IMR-90 (cell line): ENCODE results near the gene SNAP23. TPM values are rescaled to one million over a fixed set of nuclear protein-coding genes. Genes with fewer than 3 reads are reported as not detected.

Experiments used
- ATAC-seq: fragments of 200-7000 bp; cut with Tn5 transposase; 2 replicates; pipeline ENCODE4 v1.9.1; 2020; ENCODE audit warnings: low read depth, mild to moderate bottlenecking, moderate library complexity
- BruUV-seq: library from RNA; stranded (reverse); fragments of 400-500 nt; replicated peaks from 2 replicates; lab custom pipeline; 2021; lab: Mats Ljungman, UMichigan
- CTCF ChIA-PET: fragments of 300-600 bp; formaldehyde crosslinking; extraction: SDS; loops from one replicate; lab custom pipeline; 2021; ENCODE audit warnings: antibody characterized with exemption; lab: Yijun Ruan, JAX
- POLR2A ChIA-PET: fragments of 300-600 bp; sonication (Branson Sonifier 250); formaldehyde crosslinking; loops from one replicate; lab custom pipeline; 2022; ENCODE audit warnings: antibody characterized with exemption; ENCODE audit not compliant: unreplicated experiment; lab: Charles Lee
- DNase-seq: peaks from one replicate; pipeline ENCODE4 v3.0.0; 2013
- H2AFZ ChIP-seq: replicated peaks from 2 replicates; pipeline ENCODE3; 2013; ENCODE audit warnings: low read length, mild to moderate bottlenecking; ENCODE audit not compliant: poor library complexity
- H2AK5ac ChIP-seq: 2 replicates; pipeline ENCODE4 v1.6.1; 2013; ENCODE audit warnings: low read depth, low read length, inconsistent platforms
- H2AK9ac ChIP-seq: replicated peaks from 2 replicates; pipeline ENCODE3; 2013; ENCODE audit warnings: mild to moderate bottlenecking, low read depth, low read length, moderate library complexity; ENCODE audit not compliant: poor library complexity
- H2BK120ac ChIP-seq: 2 replicates; pipeline ENCODE4 v1.6.1; 2013; ENCODE audit warnings: low read depth, low read length, inconsistent platforms
- H2BK15ac ChIP-seq: 3 replicates; pipeline ENCODE4 v1.6.1; 2013; ENCODE audit warnings: low read depth, low read length, inconsistent platforms
- H2BK20ac ChIP-seq: 2 replicates; pipeline ENCODE4 v1.6.1; 2013; ENCODE audit warnings: low read depth, mild to moderate bottlenecking, inconsistent platforms, low read length, moderate library complexity
- H2BK5ac ChIP-seq: 2 replicates; pipeline ENCODE4 v1.6.1; 2013; ENCODE audit warnings: mild to moderate bottlenecking, low read depth, low read length, inconsistent platforms; ENCODE audit not compliant: poor library complexity, severe bottlenecking
- H3K14ac ChIP-seq: replicated peaks from 2 replicates; pipeline ENCODE4 v1.6.1; 2013; ENCODE audit warnings: low read depth, low read length, inconsistent platforms
- H3K18ac ChIP-seq: 2 replicates; pipeline ENCODE4 v1.6.1; 2013; ENCODE audit warnings: low read depth, low read length, control low read depth
- H3K23ac ChIP-seq: 2 replicates; pipeline ENCODE4 v1.6.1; 2013; ENCODE audit warnings: low read depth, low read length, inconsistent platforms
- H3K27ac ChIP-seq: 2 replicates; pipeline ENCODE4 v1.5.1; 2013; ENCODE audit warnings: mild to moderate bottlenecking, control low read depth, low read length; ENCODE audit not compliant: insufficient read depth
- H3K27me3 ChIP-seq: 2 replicates; pipeline ENCODE4 v1.6.1; 2013; ENCODE audit warnings: low read length; ENCODE audit not compliant: control insufficient read depth, insufficient read depth
- H3K36me3 ChIP-seq: 2 replicates; pipeline ENCODE4 v1.6.1; 2013; ENCODE audit warnings: low read length, mixed read lengths; ENCODE audit not compliant: control insufficient read depth, insufficient read depth
- H3K4ac ChIP-seq: 2 replicates; pipeline ENCODE4 v1.6.1; 2013; ENCODE audit warnings: low read depth, low read length, inconsistent platforms
- H3K4me1 ChIP-seq: 2 replicates; pipeline ENCODE4 v1.6.1; 2013; ENCODE audit warnings: low read length, mixed read lengths; ENCODE audit not compliant: control insufficient read depth, insufficient read depth
- H3K4me2 ChIP-seq: 2 replicates; pipeline ENCODE4 v1.6.1; 2013; ENCODE audit warnings: low read depth, mild to moderate bottlenecking, control low read depth, low read length, moderate library complexity
- H3K4me3 ChIP-seq: 2 replicates; pipeline ENCODE4 v1.5.1; 2013; ENCODE audit warnings: low read depth, mild to moderate bottlenecking, control low read depth, low read length, moderate library complexity; ENCODE audit not compliant: insufficient read depth
- H3K56ac ChIP-seq: 2 replicates; pipeline ENCODE4 v1.6.1; 2013; ENCODE audit warnings: low read length, inconsistent platforms; ENCODE audit not compliant: insufficient read depth; ENCODE audit errors: extremely low read depth
- H3K79me1 ChIP-seq, 2 experiments: 2 replicates each; pipeline ENCODE4 v1.6.1; 2013; ENCODE audit warnings: low read length in 2 of 2, inconsistent platforms in 1 of 2, low read depth in 1 of 2
- H3K9ac ChIP-seq: 2 replicates; pipeline ENCODE4 v1.6.1; 2013; ENCODE audit warnings: low read depth, low read length, control low read depth
- H3K9me1 ChIP-seq: 2 replicates; pipeline ENCODE4 v1.6.1; 2013; ENCODE audit warnings: low read length, inconsistent platforms; ENCODE audit not compliant: insufficient read depth
- H3K9me3 ChIP-seq: 2 replicates; pipeline ENCODE4 v1.6.1; 2013; ENCODE audit warnings: low read length; ENCODE audit not compliant: control insufficient read depth, insufficient read depth
- H4K20me1 ChIP-seq: 2 replicates; pipeline ENCODE4 v1.6.1; 2013; ENCODE audit warnings: low read length, inconsistent platforms; ENCODE audit not compliant: insufficient read depth
- H4K5ac ChIP-seq: 2 replicates; pipeline ENCODE4 v1.6.1; 2013; ENCODE audit warnings: mild to moderate bottlenecking, low read depth, low read length, control low read depth
- H4K8ac ChIP-seq, 2 experiments: 2 replicates each; pipeline ENCODE4 v1.6.1; 2013; ENCODE audit warnings: low read depth in 2 of 2, low read length in 2 of 2, control low read depth in 1 of 2, inconsistent platforms in 1 of 2
- H4K91ac ChIP-seq: 2 replicates; pipeline ENCODE4 v1.6.1; 2013; ENCODE audit warnings: low read depth, low read length, inconsistent platforms; ENCODE audit not compliant: insufficient read depth
- BHLHE40 ChIP-seq: fragments of 150-350 bp; IDR thresholded peaks from 2 replicates; pipeline ENCODE4 v1.6.1; 2016; ENCODE audit warnings: mild to moderate bottlenecking, low read depth, low read length
- CHD1 ChIP-seq: IDR thresholded peaks from 2 replicates; pipeline ENCODE4 v1.6.1; 2012; ENCODE audit warnings: low read depth, low read length, improper control_type of control experiment
- CTCF ChIP-seq: conservative IDR thresholded peaks from 2 replicates; pipeline ENCODE4 v1.5.1; 2012; ENCODE audit warnings: mild to moderate bottlenecking, low read depth, low read length, improper control_type of control experiment
- SMC3 ChIP-seq: fragments of 150-350 bp; IDR thresholded peaks from 2 replicates; pipeline ENCODE4 v1.6.1; 2016; ENCODE audit warnings: low read depth, mild to moderate bottlenecking, antibody characterized with exemption, low read length, moderate library complexity
- WGBS, 2 experiments: methylation state at CpG; one replicate each; pipeline versions ENCODE4 v1.1.5 to v1.1.7; 2013; ENCODE audit warnings: missing lambda C conversion rate in 2 of 2; ENCODE audit not compliant: insufficient read length in 1 of 2; ENCODE audit errors: extremely low coverage in 2 of 2; 5-methylcytosine and 5-hydroxymethylcytosine counted together
- dilution Hi-C: fragments of 300-500 bp; cut with HindIII; formaldehyde crosslinking; loops from one replicate; pipeline ENCODE4 v1.14.3; 2018; ENCODE audit warnings: low sequenced_read_pairs; ENCODE audit not compliant: unreplicated experiment
- in situ Hi-C: fragments of 300-500 bp; cut with MboI; formaldehyde crosslinking; loops from 3 replicates; pipeline ENCODE4 v1.14.3; 2019; ENCODE audit warnings: low sequenced_read_pairs, inconsistent platforms, mixed read lengths
- intact Hi-C: fragments of 100-400 bp; cut with micrococcal nuclease; formaldehyde crosslinking; loops from 2 replicates; pipeline ENCODE4 v1.10.0; 2022
- polyA plus RNA-seq, 3 experiments: library from polyadenylated mRNA; depleted of rRNA; stranded (reverse); fragments of >200 nt; gene quantifications; 2 replicates each; pipeline ENCODE4 v1.2.3, GENCODE V29; 2012; ENCODE audit warnings: low replicate concordance in 1 of 3
- total RNA-seq: library from RNA; depleted of rRNA; stranded (reverse); fragments of >200 nt; gene quantifications from 2 replicates; pipeline ENCODE4 v1.2.3, GENCODE V29; 2012
- TF ChIP-seq, protein P1 (sequence below): fragments of 150-350 bp; IDR thresholded peaks from 2 replicates; pipeline ENCODE4 v1.6.1; 2016; ENCODE audit warnings: low read depth, mild to moderate bottlenecking, low read length, moderate library complexity, borderline replicate concordance

Gene SNAP23
- total and polyA plus RNA-seq, 2 of the 4 experiments (the other 2 are of a cell fraction) = 36.0 to 45.5 TPM

- Histone ChIP-seq H3K9me3 (no peaks in the 10 kb centered on the region), H2BK20ac (no peak overlapping the region), H3K9me1 (no peaks in the 10 kb centered on the region; the same call in 1 of the 2 replicates), H3K56ac (no peak overlapping the region), H3K4me1 (no peaks in the 10 kb centered on the region), H2AK5ac (no peak overlapping the region), H3K14ac (no peak overlapping the region), H3K27ac (no peak overlapping the region), H3K4me2 (no peak overlapping the region), H3K27me3 (no peaks in the 10 kb centered on the region), H3K4ac (no peak overlapping the region), H3K79me1 (peaks cover 6 to 19% of the 10 kb centered on the region in 2 experiments), H2AK9ac (no peak overlapping the region), H3K36me3 (peaks cover 14% of the 10 kb centered on the region), H4K20me1 (no peaks in the 10 kb centered on the region), H4K91ac (no peak overlapping the region), H2BK5ac (no peak overlapping the region), H2BK120ac (no peak overlapping the region), H2AFZ (no peak overlapping the region), H3K18ac (no peak overlapping the region), H4K5ac (no peak overlapping the region), H3K23ac (no peak overlapping the region), H3K4me3 (no peak overlapping the region), H3K9ac (no peak overlapping the region), H4K8ac (no peak overlapping the region), H2BK15ac (no peak overlapping the region)
- POLR2A ChIA-PET = no interaction called here
- in situ Hi-C loops = no loop called here
- dilution Hi-C loops = no loop called here
- no TSS peak for BruUV-seq
- ATAC-seq (no peak), DNase-seq (no peak)
- CTCF ChIA-PET = interaction anchor here (0.6 kb wide), 1 partner anchor 127 kb away, joined by 4 read pairs; no protein-coding TSS in a partner anchor
- intact Hi-C loops = no loop called here
- TF ChIP-seq BHLHE40 = no peak
- no peak for TF ChIP-seq CTCF
- TF ChIP-seq, protein P1, sequence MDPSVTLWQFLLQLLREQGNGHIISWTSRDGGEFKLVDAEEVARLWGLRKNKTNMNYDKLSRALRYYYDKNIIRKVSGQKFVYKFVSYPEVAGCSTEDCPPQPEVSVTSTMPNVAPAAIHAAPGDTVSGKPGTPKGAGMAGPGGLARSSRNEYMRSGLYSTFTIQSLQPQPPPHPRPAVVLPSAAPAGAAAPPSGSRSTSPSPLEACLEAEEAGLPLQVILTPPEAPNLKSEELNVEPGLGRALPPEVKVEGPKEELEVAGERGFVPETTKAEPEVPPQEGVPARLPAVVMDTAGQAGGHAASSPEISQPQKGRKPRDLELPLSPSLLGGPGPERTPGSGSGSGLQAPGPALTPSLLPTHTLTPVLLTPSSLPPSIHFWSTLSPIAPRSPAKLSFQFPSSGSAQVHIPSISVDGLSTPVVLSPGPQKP = no peak
- TF ChIP-seq CHD1 = no peak
- TF ChIP-seq SMC3 = no peak
- no CpG with 5 or more reads among the region's 3 CpGs for WGBS, 2 experiments
Observed at GRCh38 chr15:42558739-42559138, 63.3 kb downstream of the SNAP23 start.
